ENCODE data around the gene FOXN3. TPM values are rescaled to one million over a fixed set of nuclear protein-coding genes. Genes with fewer than 3 reads are reported as not detected.

Gene FOXN3
- polyA plus RNA-seq, 1 donor = 39.5 TPM

GRCh38 chr14:89397569-89398230 lies 19.3 kb downstream of the FOXN3 start:
- WGBS (ENCODE audit: insufficient coverage, low lambda C conversion rate) = no CpG with 5 or more reads among the region's 3 CpGs
- H3K36me3 ChIP-seq (ENCODE audit: control insufficient read depth, insufficient read depth, low read length) = peaks cover 12% of the 10 kb centered on the region
- no peaks in the 10 kb centered on the region for H3K9me3 ChIP-seq (ENCODE audit: control insufficient read depth, low read depth, low read length)
- no peaks in the 10 kb centered on the region for H3K27me3 ChIP-seq (ENCODE audit: control insufficient read depth, insufficient read depth, low read length)
- no peak overlapping the region for H3K4me3 ChIP-seq (ENCODE audit: low read length)
- no peak overlapping the region for H3K27ac ChIP-seq (ENCODE audit: low read length)
- H3K4me1 ChIP-seq (ENCODE audit: control insufficient read depth, insufficient read depth, low read length) = no peaks in the 10 kb centered on the region
- DNase-seq = no peak

GRCh38 chr14:89394972-89395371 lies 22.1 kb downstream of the FOXN3 start:
- Histone ChIP-seq H3K4me1 (ENCODE audit: control insufficient read depth, insufficient read depth, low read length) (no peaks in the 10 kb centered on the region), H3K9me3 (ENCODE audit: control insufficient read depth, low read depth, low read length) (no peaks in the 10 kb centered on the region), H3K27me3 (ENCODE audit: control insufficient read depth, insufficient read depth, low read length) (no peaks in the 10 kb centered on the region), H3K4me3 (ENCODE audit: low read length) (no peak overlapping the region), H3K36me3 (ENCODE audit: control insufficient read depth, insufficient read depth, low read length) (peaks cover 10% of the 10 kb centered on the region), H3K27ac (ENCODE audit: low read length) (no peak overlapping the region)
- 0% methylated on average over 1 of the region's 4 CpGs for WGBS (ENCODE audit: insufficient coverage, low lambda C conversion rate)
- DNase-seq = no peak

- WGBS (ENCODE audit: insufficient coverage, low lambda C conversion rate) = no CpG with 5 or more reads among the region's 6 CpGs
- peaks cover 12% of the 10 kb centered on the region for H3K36me3 ChIP-seq (ENCODE audit: control insufficient read depth, insufficient read depth, low read length)
- H3K4me3 ChIP-seq (ENCODE audit: low read length) = no peak overlapping the region
- H3K27me3 ChIP-seq (ENCODE audit: control insufficient read depth, insufficient read depth, low read length) = no peaks in the 10 kb centered on the region
- DNase-seq = no peak
- no peak overlapping the region for H3K27ac ChIP-seq (ENCODE audit: low read length)
- no peaks in the 10 kb centered on the region for H3K4me1 ChIP-seq (ENCODE audit: control insufficient read depth, insufficient read depth, low read length)
- H3K9me3 ChIP-seq (ENCODE audit: control insufficient read depth, low read depth, low read length) = no peaks in the 10 kb centered on the region
Observed at GRCh38 chr14:89393222-89393745, 23.7 kb downstream of the FOXN3 start.

- Histone ChIP-seq H3K4me3 (ENCODE audit: low read length) (no peak overlapping the region), H3K27ac (ENCODE audit: low read length) (no peak overlapping the region), H3K4me1 (ENCODE audit: control insufficient read depth, insufficient read depth, low read length) (no peaks in the 10 kb centered on the region), H3K27me3 (ENCODE audit: control insufficient read depth, insufficient read depth, low read length) (no peaks in the 10 kb centered on the region), H3K9me3 (ENCODE audit: control insufficient read depth, low read depth, low read length) (no peaks in the 10 kb centered on the region), H3K36me3 (ENCODE audit: control insufficient read depth, insufficient read depth, low read length) (peaks cover 14% of the 10 kb centered on the region)
- DNase-seq = no peak
- WGBS (ENCODE audit: insufficient coverage, low lambda C conversion rate) = no CpG with 5 or more reads among the region's 5 CpGs
Observed at GRCh38 chr14:89392181-89392580, 24.9 kb downstream of the FOXN3 start.

- no peaks in the 10 kb centered on the region for H3K4me1 ChIP-seq (ENCODE audit: control insufficient read depth, insufficient read depth, low read length)
- H3K9me3 ChIP-seq (ENCODE audit: control insufficient read depth, low read depth, low read length) = no peaks in the 10 kb centered on the region
- no peak overlapping the region for H3K27ac ChIP-seq (ENCODE audit: low read length)
- peaks cover 14% of the 10 kb centered on the region for H3K36me3 ChIP-seq (ENCODE audit: control insufficient read depth, insufficient read depth, low read length)
- DNase-seq = no peak
- H3K27me3 ChIP-seq (ENCODE audit: control insufficient read depth, insufficient read depth, low read length) = no peaks in the 10 kb centered on the region
- no peak overlapping the region for H3K4me3 ChIP-seq (ENCODE audit: low read length)
- WGBS (ENCODE audit: insufficient coverage, low lambda C conversion rate) = no CpG with 5 or more reads among the region's 8 CpGs
Observed at GRCh38 chr14:89391556-89391955, 25.5 kb downstream of the FOXN3 start.

GRCh38 chr14:89391123-89391522 lies 25.9 kb downstream of the FOXN3 start:
- Histone ChIP-seq H3K27me3 (ENCODE audit: control insufficient read depth, insufficient read depth, low read length) (no peaks in the 10 kb centered on the region), H3K4me3 (ENCODE audit: low read length) (no peak overlapping the region), H3K9me3 (ENCODE audit: control insufficient read depth, low read depth, low read length) (no peaks in the 10 kb centered on the region), H3K27ac (ENCODE audit: low read length) (no peak overlapping the region), H3K36me3 (ENCODE audit: control insufficient read depth, insufficient read depth, low read length) (peaks cover 14% of the 10 kb centered on the region), H3K4me1 (ENCODE audit: control insufficient read depth, insufficient read depth, low read length) (no peaks in the 10 kb centered on the region)
- 100% methylated on average over 1 of the region's 9 CpGs for whole genome bisulfite sequencing (ENCODE audit: insufficient coverage, low lambda C conversion rate)
- no peak for DNase-seq

- H3K36me3 ChIP-seq (ENCODE audit: control insufficient read depth, insufficient read depth, low read length) = peaks cover 17% of the 10 kb centered on the region
- no peak overlapping the region for H3K4me3 ChIP-seq (ENCODE audit: low read length)
- H3K9me3 ChIP-seq (ENCODE audit: control insufficient read depth, low read depth, low read length) = no peaks in the 10 kb centered on the region
- WGBS (ENCODE audit: insufficient coverage, low lambda C conversion rate) = 67% methylated on average over 1 of the region's 5 CpGs
- no peaks in the 10 kb centered on the region for H3K27me3 ChIP-seq (ENCODE audit: control insufficient read depth, insufficient read depth, low read length)
- no peaks in the 10 kb centered on the region for H3K4me1 ChIP-seq (ENCODE audit: control insufficient read depth, insufficient read depth, low read length)
- no peak overlapping the region for H3K27ac ChIP-seq (ENCODE audit: low read length)
- no peak for DNase-seq
Observed at GRCh38 chr14:89388853-89389252, 28.2 kb downstream of the FOXN3 start.

GRCh38 chr14:89387922-89388685 lies 28.9 kb downstream of the FOXN3 start:
- H3K27me3 ChIP-seq (ENCODE audit: control insufficient read depth, insufficient read depth, low read length) = no peaks in the 10 kb centered on the region
- H3K27ac ChIP-seq (ENCODE audit: low read length) = no peak overlapping the region
- H3K9me3 ChIP-seq (ENCODE audit: control insufficient read depth, low read depth, low read length) = no peaks in the 10 kb centered on the region
- WGBS (ENCODE audit: insufficient coverage, low lambda C conversion rate) = no CpG with 5 or more reads among the region's 15 CpGs
- no peak overlapping the region for H3K4me3 ChIP-seq (ENCODE audit: low read length)
- peaks cover 11% of the 10 kb centered on the region for H3K36me3 ChIP-seq (ENCODE audit: control insufficient read depth, insufficient read depth, low read length)
- H3K4me1 ChIP-seq (ENCODE audit: control insufficient read depth, insufficient read depth, low read length) = no peaks in the 10 kb centered on the region
- DNase-seq = no peak

GRCh38 chr14:89386212-89386886 lies 30.7 kb downstream of the FOXN3 start:
- Histone ChIP-seq H3K9me3 (ENCODE audit: control insufficient read depth, low read depth, low read length) (peaks cover 4% of the 10 kb centered on the region), H3K27ac (ENCODE audit: low read length) (no peak overlapping the region), H3K27me3 (ENCODE audit: control insufficient read depth, insufficient read depth, low read length) (no peaks in the 10 kb centered on the region), H3K4me1 (ENCODE audit: control insufficient read depth, insufficient read depth, low read length) (no peaks in the 10 kb centered on the region), H3K4me3 (ENCODE audit: low read length) (no peak overlapping the region), H3K36me3 (ENCODE audit: control insufficient read depth, insufficient read depth, low read length) (peaks cover 11% of the 10 kb centered on the region)
- no CpG with 5 or more reads among the region's 9 CpGs for WGBS (ENCODE audit: insufficient coverage, low lambda C conversion rate)
- DNase-seq = no peak

GRCh38 chr14:89384636-89385035 lies 32.4 kb downstream of the FOXN3 start:
- Histone ChIP-seq H3K4me3 (ENCODE audit: low read length) (no peak overlapping the region), H3K27me3 (ENCODE audit: control insufficient read depth, insufficient read depth, low read length) (no peaks in the 10 kb centered on the region), H3K27ac (ENCODE audit: low read length) (no peak overlapping the region), H3K9me3 (ENCODE audit: control insufficient read depth, low read depth, low read length) (peaks cover 13% of the 10 kb centered on the region), H3K4me1 (ENCODE audit: control insufficient read depth, insufficient read depth, low read length) (no peaks in the 10 kb centered on the region), H3K36me3 (ENCODE audit: control insufficient read depth, insufficient read depth, low read length) (peaks cover 10% of the 10 kb centered on the region)
- DNase-seq = no peak
- 100% methylated on average over 1 of the region's 3 CpGs for WGBS (ENCODE audit: insufficient coverage, low lambda C conversion rate)

All from large intestine (tissue), 3 donors.